ENCODE results near the gene ITPK1. TPM values are rescaled to one million over a fixed set of nuclear protein-coding genes. Genes with fewer than 3 reads are reported as not detected.

Gene ITPK1
- total and polyA plus RNA-seq, 2 experiments from 2014 or later, result 18.7 to 35.0 TPM

DNA sequence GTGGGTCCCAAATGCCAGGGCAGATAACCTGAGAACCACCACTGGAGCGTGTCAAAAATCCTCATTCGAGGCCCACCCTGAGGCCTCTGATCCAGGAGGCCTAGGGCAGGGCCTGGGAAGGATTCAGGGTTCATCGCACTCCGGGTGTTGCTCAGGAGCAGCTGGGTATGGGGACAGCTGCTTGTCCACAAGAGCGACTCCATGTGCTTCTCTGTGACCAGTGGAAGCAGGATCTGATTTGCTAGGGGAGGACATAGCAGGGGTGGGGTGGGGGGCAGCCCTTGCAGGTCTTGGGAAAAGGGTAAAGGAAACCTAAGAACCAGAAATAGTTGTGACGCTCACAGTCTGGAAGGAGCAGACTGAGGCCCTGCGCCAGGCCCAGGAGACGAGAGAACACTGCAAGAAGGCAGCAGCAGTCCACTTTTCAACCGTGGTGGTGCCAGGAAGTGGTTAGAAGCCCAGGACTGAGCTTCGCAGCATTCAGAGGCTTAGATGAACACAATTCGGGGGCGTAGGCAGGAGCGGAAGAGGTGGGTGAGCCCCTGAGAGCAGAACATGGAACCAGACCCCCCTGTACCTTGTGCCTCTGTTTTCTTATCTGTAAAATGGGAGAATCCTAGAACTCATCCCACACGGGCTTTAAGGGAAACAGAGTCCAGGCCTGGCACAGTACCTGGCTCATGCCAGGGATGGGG, 33.7 kb downstream of the ITPK1 start:
- Histone ChIP-seq H3K27me3 (replicated peaks; ENCODE audit: insufficient read depth) (no peaks in the 10 kb centered on the region), H3K79me2 (ENCODE audit: insufficient read depth) (peaks cover 33% of the 10 kb centered on the region; the same call in 1 of the 2 replicates), H3K9me3 (ENCODE audit: low read depth) (no peaks in the 10 kb centered on the region), H4K20me1 (ENCODE audit: insufficient read depth) (no peaks in the 10 kb centered on the region; the same call in 1 of the 2 replicates), H3K4me2 (ENCODE audit: unreplicated experiment) (no peak overlapping the region), H3F3A (ENCODE audit: insufficient read depth) (0 out of 2 replicates have a peak, but pooled peaks cover 4% of the 10 kb centered on the region), H3K9me2 (ENCODE audit: insufficient read depth) (no peaks in the 10 kb centered on the region), H3K9ac (no peak overlapping the region), H3K4me3 (no peak overlapping the region), H3K4me1 (ENCODE audit: insufficient read depth) (peaks cover 17% of the 10 kb centered on the region), H3K27ac (no peak overlapping the region), H3K36me3 (ENCODE audit: low read depth) (no peaks in the 10 kb centered on the region), H2AFZ (no peak overlapping the region)
- 92 to 95% methylated on average over 14 of the region's 14 CpGs for WGBS, 2 experiments (ENCODE audit: low coverage in 1 of 2, low lambda C conversion rate in 2 of 2, missing lambda C conversion rate in 2 of 2)
- no peak for DNase-seq
- in situ Hi-C loops (cut with MboI), result no loop called here
- TF ChIP-seq EZH2 (IDR thresholded peaks at IDR 0.05; ENCODE audit: insufficient read depth, poor library complexity, severe bottlenecking) (no peak), EZH2phosphoT487 (IDR thresholded peaks at IDR 0.05; ENCODE audit: insufficient read depth, low read depth) (no peak)

- WGBS, 2 experiments (ENCODE audit: low coverage in 1 of 2, low lambda C conversion rate in 2 of 2, missing lambda C conversion rate in 2 of 2), result 99 to 100% methylated on average over 5 of the region's 5 CpGs
- H3K27ac ChIP-seq, result no peak overlapping the region
These were observed 35.8 kb downstream of the ITPK1 start for GRCh38 chr14:93079865-93080403.

GRCh38 chr14:93079321-93079720, 36.4 kb downstream of the ITPK1 start:
- Histone ChIP-seq H3F3A (ENCODE audit: insufficient read depth) (0 out of 2 replicates have a peak, but pooled peaks cover 4% of the 10 kb centered on the region), H3K4me1 (ENCODE audit: insufficient read depth) (peaks cover 20% of the 10 kb centered on the region), H2AFZ (no peak overlapping the region), H3K36me3 (ENCODE audit: low read depth) (no peaks in the 10 kb centered on the region), H3K9ac (peak overlapping the region; percentile 48; the same call in 1 of the 2 replicates), H3K27me3 (replicated peaks; ENCODE audit: insufficient read depth) (no peaks in the 10 kb centered on the region), H4K20me1 (ENCODE audit: insufficient read depth) (no peaks in the 10 kb centered on the region; the same call in 1 of the 2 replicates), H3K4me3 (peak overlapping the region; percentile 2; the same call in 1 of the 2 replicates), H3K9me3 (ENCODE audit: low read depth) (no peaks in the 10 kb centered on the region), H3K4me2 (ENCODE audit: unreplicated experiment) (peak overlapping the region; percentile 17), H3K27ac (peak overlapping the region; percentile 32), H3K79me2 (ENCODE audit: insufficient read depth) (peaks cover 22% of the 10 kb centered on the region; the same call in 1 of the 2 replicates), H3K9me2 (ENCODE audit: insufficient read depth) (no peaks in the 10 kb centered on the region)
- in situ Hi-C loops (cut with MboI), result no loop called here
- 51 to 59% methylated on average over 9 of the region's 9 CpGs for WGBS, 2 experiments (ENCODE audit: low coverage in 1 of 2, low lambda C conversion rate in 2 of 2, missing lambda C conversion rate in 2 of 2)
- TF ChIP-seq EZH2phosphoT487 (IDR thresholded peaks at IDR 0.05; ENCODE audit: insufficient read depth, low read depth) (no peak), EZH2 (IDR thresholded peaks at IDR 0.05; ENCODE audit: insufficient read depth, poor library complexity, severe bottlenecking) (no peak)
- DNase-seq, result peak; percentile 17

More at GRCh38 chr14:93079865-93080403, 35.8 kb downstream of the ITPK1 start:
- in situ Hi-C loops (cut with MboI), result no loop called here
- H3K79me2 ChIP-seq (ENCODE audit: insufficient read depth), result peaks cover 22% of the 10 kb centered on the region; the same call in 1 of the 2 replicates
- no peak overlapping the region for H3K9ac ChIP-seq
- H3K9me2 ChIP-seq (ENCODE audit: insufficient read depth), result no peaks in the 10 kb centered on the region
- TF ChIP-seq EZH2phosphoT487 (IDR thresholded peaks at IDR 0.05; ENCODE audit: insufficient read depth, low read depth) (no peak), EZH2 (IDR thresholded peaks at IDR 0.05; ENCODE audit: insufficient read depth, poor library complexity, severe bottlenecking) (no peak)
- 0 out of 2 replicates have a peak, but pooled peaks cover 4% of the 10 kb centered on the region for H3F3A ChIP-seq (ENCODE audit: insufficient read depth)
- no peaks in the 10 kb centered on the region for H3K9me3 ChIP-seq (ENCODE audit: low read depth)
- no peaks in the 10 kb centered on the region; the same call in 1 of the 2 replicates for H4K20me1 ChIP-seq (ENCODE audit: insufficient read depth)
- no peak overlapping the region for H3K4me3 ChIP-seq
- H3K27me3 ChIP-seq (replicated peaks; ENCODE audit: insufficient read depth), result no peaks in the 10 kb centered on the region
- peaks cover 17% of the 10 kb centered on the region for H3K4me1 ChIP-seq (ENCODE audit: insufficient read depth)
- no peaks in the 10 kb centered on the region for H3K36me3 ChIP-seq (ENCODE audit: low read depth)
- H3K4me2 ChIP-seq (ENCODE audit: unreplicated experiment), result no peak overlapping the region
- no peak overlapping the region for H2AFZ ChIP-seq
- DNase-seq, result no peak

DNA sequence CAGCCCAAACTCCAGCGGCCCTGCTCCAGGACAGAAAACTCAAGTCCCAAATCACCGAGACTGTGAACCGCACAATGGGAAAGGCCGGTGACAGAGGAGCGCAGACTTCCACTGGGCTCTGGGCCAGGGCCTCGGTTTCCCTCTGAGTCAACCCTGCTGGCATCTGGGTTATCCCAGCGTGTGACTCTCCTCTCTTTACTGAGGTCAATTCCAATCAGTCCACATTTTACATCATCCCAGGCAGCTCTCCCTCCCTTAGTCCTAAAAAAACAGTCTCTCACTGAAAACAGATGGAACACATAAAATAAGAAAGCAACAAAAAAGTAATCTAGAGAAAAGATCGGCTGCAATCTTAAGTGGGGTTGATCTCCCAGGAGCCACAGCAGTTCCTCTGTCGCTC, 36.9 kb downstream of the ITPK1 start:
- in situ Hi-C loops (cut with MboI), result no loop called here
- Histone ChIP-seq H3K4me3 (peak overlapping the region; percentile 2), H3K79me2 (ENCODE audit: insufficient read depth) (peaks cover 22% of the 10 kb centered on the region; the same call in 1 of the 2 replicates), H3K9me3 (ENCODE audit: low read depth) (no peaks in the 10 kb centered on the region), H3F3A (ENCODE audit: insufficient read depth) (0 out of 2 replicates have a peak, but pooled peaks cover 4% of the 10 kb centered on the region), H4K20me1 (ENCODE audit: insufficient read depth) (no peaks in the 10 kb centered on the region; the same call in 1 of the 2 replicates), H3K9ac (peak overlapping the region; percentile 48), H3K27ac (peak overlapping the region; percentile 32), H2AFZ (no peak overlapping the region), H3K9me2 (ENCODE audit: insufficient read depth) (no peaks in the 10 kb centered on the region), H3K27me3 (replicated peaks; ENCODE audit: insufficient read depth) (no peaks in the 10 kb centered on the region), H3K36me3 (ENCODE audit: low read depth) (no peaks in the 10 kb centered on the region), H3K4me1 (ENCODE audit: insufficient read depth) (peaks cover 24% of the 10 kb centered on the region), H3K4me2 (ENCODE audit: unreplicated experiment) (peak overlapping the region; percentile 17)
- DNase-seq, result peak; percentile 84
- TF ChIP-seq EZH2 (IDR thresholded peaks at IDR 0.05; ENCODE audit: insufficient read depth, poor library complexity, severe bottlenecking) (no peak), EZH2phosphoT487 (IDR thresholded peaks at IDR 0.05; ENCODE audit: insufficient read depth, low read depth) (no peak)
- WGBS, 2 experiments (ENCODE audit: low coverage in 1 of 2, low lambda C conversion rate in 2 of 2, missing lambda C conversion rate in 2 of 2), result 2 to 5% methylated on average over 9 of the region's 9 CpGs

All from GM23248 (cell line).